Esophagus squamous epithelium (tissue), 4 donors: Measurements from ENCODE around the gene CEND1.

ENCODE experiments used
- CTCF ChIP-seq, 6 experiments: fragments of 450-650 bp in 4 of 6; fragments of 200-600 bp in 2 of 6; sonication (generic) in 2 of 6; IDR thresholded peaks; one replicate each; pipeline ENCODE4 v1.5.1; 2016 to 2019; ENCODE audit warnings: antibody characterized with exemption in 6 of 6, mild to moderate bottlenecking in 4 of 6, moderate library complexity in 4 of 6
- POLR2A ChIP-seq, 4 donors: fragments of 450-650 bp; IDR thresholded peaks; one replicate each; pipeline ENCODE4 v1.6.1; 2017; ENCODE audit warnings: antibody characterized with exemption in 4 of 4, mild to moderate bottlenecking in 4 of 4, moderate library complexity in 3 of 4

- TF ChIP-seq CTCF (IDR thresholded peaks at IDR 0.05): no peak
- TF ChIP-seq POLR2A (IDR thresholded peaks at IDR 0.05): no peak
These were observed 13.7 kb downstream of the CEND1 start for GRCh38 chr11:776263-776560.
